ENCODE measurements around the gene BANF2.
"Not testable (repeated sequence)": the region's sequence is repeated elsewhere in the genome, so short reads cannot be mapped to it uniquely, and the experiment has no call there.

The BANF2 gene

DNA sequence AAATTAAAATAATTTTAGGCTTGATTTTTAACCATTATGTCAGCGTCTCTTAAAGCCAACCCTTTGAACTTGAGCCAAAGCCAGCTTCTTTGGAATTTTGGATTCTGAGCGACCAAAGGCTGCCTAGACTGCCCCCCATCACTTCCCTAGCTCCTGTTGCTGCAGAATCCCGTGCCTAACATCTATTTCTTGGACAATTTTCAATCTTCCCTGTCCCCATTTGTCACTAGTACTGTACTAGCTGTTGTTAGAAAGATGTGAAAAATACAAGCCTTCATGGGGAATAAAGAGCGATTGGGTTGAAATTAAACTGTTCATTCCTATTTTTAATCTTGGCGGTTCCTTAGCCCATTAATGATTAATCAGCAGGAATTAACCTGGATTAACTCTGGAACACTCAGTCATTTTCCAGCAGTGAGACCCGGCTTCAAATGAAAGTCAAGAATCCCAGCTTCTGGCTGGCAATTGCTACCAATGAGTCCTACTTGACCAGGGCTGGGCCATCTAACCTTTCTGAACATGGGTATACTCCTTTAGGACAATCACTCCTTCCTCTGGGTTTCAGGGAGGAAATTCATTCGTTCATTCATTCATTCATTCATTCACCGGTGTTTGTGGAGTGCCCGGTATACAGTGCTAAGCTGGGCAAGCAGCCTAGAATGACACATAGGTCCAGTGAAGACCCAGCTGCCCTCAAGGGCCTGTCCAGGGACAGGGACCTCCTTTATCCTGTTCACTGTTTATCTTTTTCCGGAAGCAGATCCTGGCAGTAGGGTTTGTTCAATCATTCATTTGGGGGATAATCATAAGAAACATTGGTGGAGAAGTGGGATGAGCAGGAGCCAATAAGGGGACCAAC, 16.3 kb upstream of the BANF2 start:
- DNase-seq: no peak

DNA sequence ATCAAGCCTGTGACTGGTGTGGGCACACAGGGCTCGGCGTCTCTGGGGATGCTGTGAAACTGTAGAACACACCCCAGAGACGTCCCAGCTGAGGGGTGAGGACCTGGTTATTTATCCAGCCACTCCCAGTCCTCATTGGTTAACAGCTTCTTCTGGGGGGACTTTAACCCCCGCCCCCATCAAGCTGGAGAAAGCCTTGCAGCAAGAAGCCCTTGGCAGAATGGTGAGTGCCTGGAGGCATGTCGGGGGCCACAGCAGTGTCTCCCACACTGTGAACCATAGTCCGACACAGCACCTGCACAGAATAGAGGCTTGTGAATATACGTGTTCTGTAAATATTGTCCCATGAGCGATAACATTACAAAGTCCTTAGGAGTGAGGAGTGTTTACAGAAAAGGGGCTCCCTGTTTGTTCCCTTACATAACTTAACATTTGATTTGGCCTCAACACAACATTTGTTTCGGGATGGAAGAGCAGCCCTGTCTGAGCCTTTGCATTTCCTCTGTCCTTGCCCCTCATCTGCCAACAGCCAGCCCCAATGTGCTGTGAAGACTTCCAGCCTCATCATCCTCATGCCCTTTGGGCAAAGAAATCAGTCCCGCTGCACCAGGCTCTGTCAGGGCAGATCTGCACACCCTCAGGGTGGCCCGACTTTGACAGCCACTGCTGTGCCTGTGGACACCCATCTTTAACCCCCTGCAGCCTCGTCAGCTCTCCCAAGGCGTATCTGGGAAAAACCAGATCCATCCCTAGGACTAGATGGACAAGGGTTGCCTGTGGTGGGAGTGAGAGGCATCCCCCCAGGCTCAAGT, 15.5 kb upstream of the BANF2 start:
- DNase-seq: no peak

DNA sequence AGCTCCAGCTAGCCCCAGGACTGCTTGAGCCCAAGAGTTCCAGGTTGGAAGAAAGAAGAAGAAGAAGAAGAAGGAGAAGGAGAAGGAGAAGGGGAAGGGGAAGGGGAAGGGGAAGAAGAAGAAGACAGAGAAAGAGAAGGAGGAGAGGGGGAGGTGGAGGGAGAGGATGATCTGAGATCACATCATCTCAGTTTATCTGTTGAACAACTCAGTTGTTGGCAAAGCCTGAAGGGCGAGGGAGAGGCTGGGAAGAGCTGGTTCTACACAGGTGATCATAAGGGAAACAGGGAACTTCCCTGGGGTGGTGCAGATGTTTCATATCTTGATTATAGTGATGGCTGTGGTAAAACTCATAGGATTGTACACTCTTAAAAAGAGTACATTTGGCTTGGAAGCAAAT, 14.6 kb upstream of the BANF2 start:
- DNase-seq: no peak

DNA sequence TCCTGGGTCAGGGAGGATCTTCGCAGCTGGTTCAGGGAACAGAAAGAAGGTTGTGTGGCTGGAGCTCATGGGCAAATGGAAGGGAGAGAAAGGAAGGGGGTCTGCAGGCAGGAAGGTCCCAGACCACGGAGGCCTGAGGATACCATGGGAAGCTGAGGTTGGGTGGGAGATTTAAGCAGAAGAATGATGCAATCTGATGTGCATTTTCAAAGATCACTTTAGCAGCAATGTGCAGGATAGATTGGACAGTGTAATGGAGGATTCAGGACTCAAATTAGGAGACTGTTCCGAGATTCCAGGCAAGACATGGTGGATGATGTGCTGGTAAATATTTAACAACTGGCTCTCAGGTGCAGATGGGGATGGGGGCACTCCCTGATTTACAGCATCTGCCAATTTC, 12.0 kb upstream of the BANF2 start:
- no peak for DNase-seq

DNA sequence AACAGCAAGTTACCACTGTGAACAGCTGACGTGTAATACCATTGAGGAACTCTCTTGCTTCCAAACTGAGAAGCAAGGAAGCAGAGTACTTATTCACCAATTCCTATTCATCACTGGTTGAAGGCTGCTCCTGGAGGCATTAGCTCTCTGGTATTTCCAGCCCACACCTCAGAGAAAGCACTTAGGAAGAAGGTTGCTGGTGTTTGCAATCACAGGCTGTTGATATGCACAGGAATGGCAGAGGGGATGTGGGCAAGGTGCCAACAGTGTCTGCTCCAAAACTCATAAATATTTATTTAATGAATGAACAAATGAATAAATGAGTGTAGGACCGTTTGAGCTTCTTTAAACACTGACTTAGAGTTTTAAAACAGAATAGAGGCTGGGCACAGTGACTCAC, 10.8 kb upstream of the BANF2 start:
- DNase-seq: no peak

DNA sequence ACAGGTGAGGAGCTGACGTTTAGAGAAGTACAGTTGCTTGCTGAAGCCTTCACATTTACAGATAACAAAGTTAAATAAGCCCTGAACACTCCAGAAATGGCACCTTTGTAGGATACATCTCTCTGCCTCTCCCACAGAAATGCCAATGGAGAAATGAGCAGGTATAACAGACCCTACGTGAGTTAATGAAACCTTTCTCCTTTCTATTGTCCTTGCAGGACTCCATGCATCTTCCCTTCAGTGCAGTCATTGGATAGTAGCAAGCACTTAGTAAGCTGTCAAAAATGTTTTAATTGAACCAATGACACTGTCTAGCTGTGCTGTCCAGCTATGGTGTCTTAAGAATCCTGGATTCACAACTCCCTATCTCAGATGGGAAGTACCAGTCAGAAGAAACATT, 9.6 kb upstream of the BANF2 start:
- no peak for DNase-seq

DNA sequence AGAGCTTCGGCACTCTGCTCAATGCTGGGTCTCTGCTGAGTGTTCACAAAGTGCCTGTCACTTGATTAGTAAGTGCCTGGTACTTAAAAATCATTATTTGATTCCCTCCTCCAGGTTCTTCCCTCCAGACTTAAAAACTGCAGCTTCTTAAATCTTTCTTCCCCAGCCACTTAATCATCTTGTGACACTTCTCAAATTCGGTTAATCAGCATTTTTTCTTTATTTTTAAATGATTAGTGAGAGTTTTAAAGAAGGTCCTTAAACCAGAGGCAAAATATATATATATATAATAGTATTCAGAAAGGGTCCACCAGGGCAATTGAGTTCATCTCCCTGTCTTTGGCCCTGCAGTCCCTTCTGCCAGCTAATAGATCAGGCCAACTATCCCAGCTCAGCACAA, 8.0 kb upstream of the BANF2 start:
- DNase-seq: no peak

DNA sequence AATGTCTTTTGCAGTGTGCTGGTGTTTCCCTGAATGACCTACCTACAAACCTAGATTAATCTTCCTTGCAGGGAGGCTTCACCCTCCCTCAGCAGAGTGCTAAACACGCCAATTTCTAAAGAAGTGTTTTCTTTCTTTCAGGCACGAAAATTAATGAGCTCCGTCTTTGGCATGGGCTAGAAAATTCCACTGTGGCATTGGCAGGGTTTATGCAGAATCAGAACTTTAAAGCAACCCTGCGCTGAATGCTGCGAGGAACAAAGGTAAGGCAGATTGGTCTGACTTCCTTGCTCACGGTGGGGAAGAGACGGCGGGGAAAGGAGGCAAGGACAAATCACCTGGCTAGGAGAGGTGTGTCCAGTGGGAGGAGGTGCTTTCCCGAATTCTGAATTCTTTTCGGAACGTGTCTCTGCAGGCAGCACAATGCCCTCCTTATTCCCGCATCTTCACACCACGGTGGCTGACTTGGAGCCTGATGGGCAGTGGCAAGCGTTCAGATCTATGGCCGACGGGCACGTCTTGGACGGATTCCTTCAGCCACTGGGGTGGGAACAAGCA, 6.2 kb upstream of the BANF2 start:
- DNase-seq: no peak

DNA sequence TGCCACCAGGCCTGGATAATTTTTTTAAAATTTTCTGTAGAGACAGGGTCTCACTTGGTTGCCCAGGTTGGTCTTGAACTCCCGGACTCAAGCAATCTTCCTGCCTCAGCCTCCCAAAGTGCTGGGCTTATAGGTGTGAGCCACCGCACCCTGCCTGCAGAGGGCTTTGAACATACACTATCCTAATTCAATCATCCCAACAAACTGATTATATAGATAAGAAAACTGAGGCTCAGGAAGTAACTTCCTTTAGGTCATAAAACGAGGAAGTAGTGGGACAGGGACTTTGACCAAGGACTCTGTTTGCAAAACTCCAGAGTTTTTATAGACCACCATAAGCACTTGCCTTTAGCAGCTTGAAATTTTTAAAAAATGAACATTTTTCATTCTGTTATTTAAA, 5.0 kb upstream of the BANF2 start:
- DNase-seq: no peak

DNA sequence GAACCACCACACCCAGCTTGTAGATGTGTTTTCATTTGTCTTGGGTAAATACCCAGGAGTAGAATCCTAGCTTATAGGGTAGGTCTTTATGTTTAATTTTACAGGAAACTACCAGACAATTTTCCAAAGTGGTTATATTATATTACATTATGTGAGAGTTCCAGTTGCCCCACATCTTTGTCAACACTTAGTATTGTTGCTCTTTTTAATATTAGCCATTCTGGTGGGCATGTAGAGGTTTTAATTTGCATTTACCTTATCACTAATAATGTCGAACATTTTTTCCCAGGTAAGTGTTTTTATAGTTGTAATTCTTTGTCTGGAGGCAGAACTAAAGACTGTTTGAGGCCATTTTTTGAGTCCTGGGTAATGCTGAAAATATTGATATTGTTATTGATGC, 3.5 kb upstream of the BANF2 start:
- no peak for DNase-seq

DNA sequence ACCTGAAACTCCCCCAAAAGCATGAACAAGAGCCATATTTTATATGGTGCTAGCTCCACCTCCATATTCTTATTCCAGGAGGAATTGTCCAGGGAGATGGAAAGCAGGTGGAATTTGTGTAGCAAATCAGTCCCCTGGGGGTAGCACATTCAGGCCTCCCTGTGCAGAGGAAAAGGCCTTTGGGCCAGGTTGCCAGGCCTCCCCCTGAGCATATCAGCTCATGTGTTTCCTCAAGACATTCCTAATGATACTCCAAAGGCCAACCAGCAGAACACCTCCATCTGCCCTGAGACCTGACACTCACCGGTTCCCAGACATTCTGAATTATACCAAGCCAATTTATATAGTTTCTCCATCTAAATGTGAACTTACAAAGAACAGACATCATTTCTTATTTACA, 2.6 kb upstream of the BANF2 start:
- DNase-seq: no peak

DNA sequence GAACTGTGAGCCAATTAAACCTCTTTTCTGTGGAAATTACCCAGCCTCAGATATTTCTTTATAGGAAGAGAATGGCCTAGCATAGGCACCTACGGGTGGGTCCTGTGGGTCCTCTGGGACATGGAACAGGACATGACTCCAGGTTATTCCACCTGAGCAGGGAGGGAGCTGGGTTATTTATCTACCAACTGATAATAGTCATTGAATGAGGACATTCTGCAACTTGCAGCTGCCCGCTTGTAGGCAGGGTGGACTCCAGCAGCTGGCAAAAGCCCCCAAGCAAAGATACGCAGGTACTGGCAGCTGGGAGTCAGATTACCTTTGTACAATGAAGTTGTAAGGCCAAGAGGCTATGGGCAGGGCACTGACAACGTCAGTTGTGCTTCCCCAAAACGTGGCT, 1.4 kb upstream of the BANF2 start:
- no peak for DNase-seq

DNA sequence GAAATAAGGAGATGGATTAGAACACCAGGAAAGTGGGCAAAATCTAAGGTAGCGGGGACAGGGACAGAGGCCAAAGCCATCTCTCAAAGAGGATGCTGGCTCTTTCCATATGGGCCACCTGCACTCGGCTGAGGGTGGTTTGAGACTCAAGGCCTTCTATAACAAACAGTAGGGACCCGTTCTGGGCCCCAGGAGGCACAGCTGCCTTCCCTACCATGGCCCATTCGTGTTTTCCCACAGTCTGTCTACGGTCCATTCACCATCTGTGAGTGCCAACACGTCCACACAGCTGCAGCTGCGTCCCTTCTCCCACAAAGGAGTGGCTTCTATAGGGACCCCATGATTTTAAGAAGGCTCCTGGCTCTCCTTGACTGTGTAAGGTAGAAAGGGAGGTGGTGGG, 871 bp downstream of the BANF2 start:
- DNase-seq: no peak

DNA sequence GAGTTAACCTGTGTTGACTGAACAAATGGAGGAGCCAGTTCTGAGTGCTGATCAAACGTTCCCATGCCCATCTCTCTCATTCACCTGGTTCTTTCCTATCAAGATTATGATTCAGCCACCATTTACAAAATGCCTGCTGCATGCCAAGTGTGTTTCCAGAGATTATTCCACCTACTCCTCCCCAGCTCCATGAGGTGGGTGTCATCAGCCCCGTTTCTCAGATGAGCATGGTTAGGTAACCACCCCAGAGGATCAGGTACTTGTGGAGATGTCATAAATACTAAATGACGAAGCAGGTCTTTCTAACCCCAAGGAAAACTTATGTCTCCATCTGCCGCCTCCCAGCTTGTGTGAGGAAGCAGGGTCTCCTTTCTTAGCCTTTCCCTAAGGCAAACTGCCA, 2.1 kb downstream of the BANF2 start:
- no peak for DNase-seq

DNA sequence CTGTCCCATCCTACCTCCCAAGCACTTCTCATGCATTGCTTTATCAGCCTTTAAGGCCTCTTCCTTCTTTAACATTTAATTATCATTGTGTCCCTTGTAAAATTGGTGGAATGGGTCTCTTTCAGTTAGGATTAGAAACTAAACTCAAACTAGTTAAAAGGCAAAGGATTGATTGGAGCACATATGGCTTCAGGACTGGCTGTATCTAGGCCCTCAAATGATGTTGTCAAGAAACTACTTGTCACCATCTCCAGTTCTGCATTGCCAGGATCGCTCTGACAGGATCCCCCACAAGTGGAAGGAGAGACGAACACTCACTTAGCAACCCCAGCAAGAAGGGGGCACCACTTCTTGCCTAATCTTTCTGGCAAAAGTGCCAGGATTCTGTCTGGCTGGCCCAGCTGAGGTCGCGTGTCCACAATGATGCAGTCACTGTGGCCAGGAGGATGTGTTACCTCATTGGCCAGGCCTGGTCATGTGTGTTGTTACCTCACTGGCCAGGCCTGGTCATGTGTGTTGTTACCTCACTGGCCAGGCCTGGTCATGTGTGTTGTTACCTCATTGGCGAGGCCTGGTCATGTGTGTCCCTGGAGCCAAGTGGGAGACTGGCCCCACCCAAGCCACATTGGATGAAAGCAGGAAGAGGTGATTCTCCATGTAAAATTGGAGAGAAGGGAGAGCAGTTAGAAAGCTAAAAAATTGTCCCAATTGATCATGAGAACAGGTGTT, 5.0 kb downstream of the BANF2 start:
- no peak for DNase-seq

DNA sequence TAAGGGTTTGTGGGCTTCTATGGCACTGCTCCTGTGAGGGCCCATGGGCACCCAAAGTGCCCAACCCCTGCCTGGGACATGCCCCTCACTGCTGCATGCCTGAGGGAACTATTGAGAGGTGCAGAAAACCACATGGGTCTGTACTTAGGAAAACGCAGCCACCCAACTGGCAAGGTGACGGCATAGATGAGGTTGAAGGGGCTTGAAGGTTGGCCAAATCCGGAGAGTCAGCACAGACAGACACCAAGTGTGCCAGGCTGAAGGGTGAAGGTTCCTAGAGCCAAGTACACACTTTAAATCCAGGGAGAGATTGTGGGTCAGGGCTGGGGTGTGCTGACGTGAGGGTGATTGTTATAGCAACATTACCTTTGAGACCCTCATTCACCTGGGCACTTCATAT, 6.2 kb downstream of the BANF2 start:
- no peak for DNase-seq

DNA sequence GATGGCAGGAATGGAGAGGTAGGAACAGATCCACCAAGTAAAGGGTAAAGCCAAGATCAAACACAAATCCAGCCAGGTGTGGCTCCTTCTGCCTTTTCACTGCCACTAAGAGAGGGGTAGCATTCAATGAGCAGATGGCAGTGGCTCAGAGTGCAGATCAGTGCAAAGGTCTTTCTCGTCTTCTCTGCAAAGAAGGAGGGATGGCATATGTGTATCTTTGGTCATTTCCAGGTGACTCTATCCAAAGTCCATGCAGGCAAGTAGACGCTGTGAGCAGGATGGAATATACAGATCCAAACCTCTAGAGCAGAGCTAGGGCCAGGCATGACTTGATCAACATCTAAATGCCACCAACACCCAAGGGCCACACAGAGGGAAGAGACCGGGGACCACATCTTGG, 6.9 kb downstream of the BANF2 start:
- DNase-seq: no peak

DNA sequence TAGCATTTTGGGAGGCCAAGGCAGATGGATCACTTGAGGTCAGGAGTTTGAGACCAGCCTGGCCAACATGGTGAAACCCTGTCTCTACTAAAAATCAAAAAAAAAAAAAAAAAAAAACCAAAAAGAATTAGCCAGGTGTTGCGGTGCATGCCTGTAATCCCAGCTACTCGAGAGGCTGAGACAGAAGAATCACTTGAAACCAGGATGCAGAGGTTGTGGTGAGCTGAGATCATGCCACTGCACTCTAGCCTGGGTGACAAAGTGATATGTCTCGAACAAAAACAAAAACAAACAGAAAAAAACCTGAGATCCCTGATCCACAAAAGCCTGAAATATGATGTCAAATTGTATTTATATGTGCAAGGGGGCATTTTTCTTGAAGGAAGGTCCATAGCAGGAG, 8.2 kb downstream of the BANF2 start:
- not testable (repeated sequence) for DNase-seq

DNA sequence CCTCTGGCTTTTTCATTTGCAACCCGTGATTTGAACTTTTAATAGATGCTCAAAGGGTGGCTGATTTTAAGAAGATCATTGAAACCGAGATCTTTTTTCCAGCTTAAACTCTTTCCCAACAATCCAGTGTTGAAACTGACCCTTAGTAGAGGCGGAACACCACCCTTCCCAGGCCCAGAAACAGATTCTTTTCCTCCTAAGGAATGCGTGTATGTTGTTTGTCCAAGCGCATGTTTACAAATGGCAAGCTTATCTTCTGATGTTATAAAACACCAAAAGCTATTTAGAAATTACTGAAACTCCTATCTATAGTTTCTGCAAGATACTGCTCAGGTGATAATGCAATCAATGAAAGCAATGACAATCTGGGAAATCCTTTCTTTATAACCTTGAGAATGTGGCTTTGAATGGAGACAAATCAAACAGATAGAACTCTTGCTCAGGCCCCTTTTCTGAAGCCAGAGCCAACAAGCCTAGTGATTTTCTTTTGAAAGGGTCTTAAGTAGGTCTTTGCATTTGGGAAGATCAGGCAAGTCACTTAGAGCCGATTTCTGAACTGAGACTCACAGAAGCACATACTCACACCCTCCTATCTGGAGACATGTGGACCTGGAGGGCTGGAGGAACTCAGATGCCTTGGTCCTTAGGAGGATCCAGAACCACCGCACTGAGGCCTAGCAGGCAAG, 9.1 kb downstream of the BANF2 start:
- no peak for DNase-seq

DNA sequence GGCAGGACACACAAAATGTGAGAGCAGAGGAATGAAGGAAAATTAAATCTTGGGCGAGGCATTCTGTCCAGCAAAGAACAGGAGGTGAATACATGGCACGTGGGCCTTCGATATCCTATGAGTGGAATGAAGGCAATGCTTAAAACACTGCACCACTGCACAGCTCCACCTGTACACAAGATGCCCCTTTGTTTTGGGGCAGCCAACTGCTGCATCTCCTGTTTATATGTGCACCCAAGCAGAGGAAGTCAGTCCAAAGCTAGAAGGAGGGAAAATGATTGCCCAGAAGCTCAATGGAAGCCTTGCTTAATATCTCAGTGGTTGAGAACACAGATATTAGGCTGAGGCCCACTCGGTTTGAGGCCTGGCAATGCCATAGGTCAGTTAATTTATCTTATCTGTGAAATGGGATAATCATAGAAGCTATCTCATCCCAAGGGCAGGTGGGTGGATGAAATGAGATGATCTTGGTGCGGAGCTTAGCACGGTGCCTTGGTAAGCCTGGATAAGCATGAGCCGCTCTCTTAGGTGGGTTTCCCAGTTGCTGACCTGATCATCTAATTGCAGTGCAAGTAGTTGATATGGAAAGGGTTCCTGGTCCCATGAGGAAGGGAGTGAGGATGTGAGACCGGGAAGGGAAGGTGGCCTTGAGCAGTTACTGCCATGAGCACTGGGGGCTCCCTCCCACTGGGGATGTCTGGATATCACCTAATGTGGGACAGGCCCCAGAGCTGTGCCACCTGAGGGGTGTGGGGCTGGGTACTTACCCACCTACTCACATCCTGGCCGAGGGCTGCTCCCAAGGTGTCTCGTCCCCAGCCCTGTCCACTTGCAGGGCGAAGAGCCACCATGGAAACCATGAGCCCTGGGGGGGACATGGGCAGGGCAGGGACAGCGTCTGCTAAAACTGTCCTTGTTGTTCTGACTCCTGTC, 9.9 kb downstream of the BANF2 start:
- no peak for DNase-seq
